HG03060 (cell line): ENCODE data around the gene ANKRD9.
"Not testable (repeated sequence)": the region's sequence is repeated elsewhere in the genome, so short reads cannot be mapped to it uniquely, and the experiment has no call there.

ENCODE experiments used
- ATAC-seq: cut with Tn5 transposase; IDR thresholded peaks from one replicate; pipeline ENCODE4 v1.9.1; 2021; ENCODE audit warnings: low read depth, moderate number of reproducible peaks; ENCODE audit not compliant: unreplicated experiment

ANKRD9 gene, protein sequence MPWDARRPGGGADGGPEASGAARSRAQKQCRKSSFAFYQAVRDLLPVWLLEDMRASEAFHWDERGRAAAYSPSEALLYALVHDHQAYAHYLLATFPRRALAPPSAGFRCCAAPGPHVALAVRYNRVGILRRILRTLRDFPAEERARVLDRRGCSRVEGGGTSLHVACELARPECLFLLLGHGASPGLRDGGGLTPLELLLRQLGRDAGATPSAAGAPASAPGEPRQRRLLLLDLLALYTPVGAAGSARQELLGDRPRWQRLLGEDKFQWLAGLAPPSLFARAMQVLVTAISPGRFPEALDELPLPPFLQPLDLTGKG

DNA sequence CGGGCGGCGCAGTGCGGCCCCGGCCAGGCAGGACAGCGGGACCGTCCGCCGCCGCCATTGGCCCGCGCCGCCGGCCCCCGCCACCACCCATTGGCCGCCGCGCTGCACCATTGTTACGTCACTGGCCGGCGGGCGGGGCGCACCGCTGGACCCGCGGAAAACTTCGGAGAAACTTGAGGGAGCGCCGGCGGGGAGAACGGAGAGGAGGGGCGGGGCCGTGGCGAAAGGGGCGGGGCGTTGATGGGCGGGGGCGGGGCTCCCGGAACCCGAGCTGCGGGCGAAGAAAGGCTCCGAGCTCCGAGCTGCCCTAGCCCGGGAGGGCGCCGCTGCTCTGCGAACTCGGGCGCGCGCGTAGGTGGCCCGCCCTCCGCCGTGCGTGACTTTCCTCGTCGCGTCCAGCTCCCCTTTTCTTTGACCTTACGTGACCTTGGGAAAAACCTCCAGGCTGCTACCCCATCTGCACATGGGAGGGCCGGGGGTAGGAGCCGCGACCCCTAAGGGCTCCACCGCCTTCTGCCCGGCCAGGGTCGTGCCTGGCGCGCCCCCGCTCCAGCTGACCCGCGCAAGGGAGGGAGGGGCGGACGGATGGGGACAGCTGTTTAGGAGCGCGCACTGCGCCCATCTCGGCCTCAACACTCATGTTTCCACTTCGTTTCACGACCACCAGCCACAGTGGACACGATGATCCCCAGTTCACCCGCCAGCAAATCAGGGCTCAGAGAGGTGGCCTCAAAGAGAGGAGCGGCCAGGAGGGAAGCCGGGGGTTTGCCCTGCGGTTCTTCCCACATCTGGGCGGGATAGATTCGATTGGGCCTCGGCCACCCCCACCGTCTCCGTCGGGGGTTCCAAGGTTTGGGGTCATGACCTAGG is at the start of gene ANKRD9:
ANKRD9 (minus strand) TSS at position 31 of the 870 bp plus-strand sequence. CDS start 1,887 bp downstream, outside the sequence.
- ATAC-seq = peak; percentile 49

GRCh38 chr14:102558556-102558955 is 49.0 kb upstream of the ANKRD9 start:
- ATAC-seq = no peak

DNA sequence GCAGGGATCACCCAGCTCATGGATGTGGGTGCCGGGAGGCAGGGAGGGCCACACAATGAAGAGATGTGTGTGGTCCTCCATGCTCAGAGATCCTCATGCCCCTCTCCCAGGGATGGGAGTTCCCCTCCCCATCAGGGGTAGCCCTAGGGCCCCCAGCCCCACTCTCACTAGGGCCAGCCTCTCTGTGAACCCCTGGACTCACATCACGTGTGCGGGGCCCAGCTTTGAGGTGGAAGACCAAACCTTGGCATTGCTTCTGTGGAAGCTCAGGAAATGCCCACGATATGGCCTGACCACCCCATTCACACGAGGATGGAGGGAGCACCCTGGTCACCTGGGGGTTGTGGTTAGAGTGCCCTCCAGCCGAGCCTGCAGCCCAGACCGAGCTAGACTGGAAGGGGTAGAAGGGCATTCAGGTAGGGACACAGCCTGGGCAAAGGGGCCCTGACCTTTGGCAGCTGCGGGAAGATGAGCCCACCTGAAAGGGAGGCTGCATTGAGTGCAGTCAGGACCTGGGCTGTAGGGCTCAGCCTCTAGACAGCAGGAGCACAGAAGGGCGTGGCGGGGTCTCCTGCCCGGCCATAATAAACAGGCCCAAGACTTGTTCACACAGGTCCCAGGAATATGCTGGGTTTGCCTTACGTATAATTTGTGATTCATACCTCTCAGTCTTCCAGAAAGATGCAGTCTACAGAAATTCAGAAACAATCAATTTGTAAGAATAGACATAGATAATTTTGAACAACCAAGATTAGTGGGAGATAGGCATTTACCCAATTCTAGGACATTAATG is 48.1 kb upstream of the ANKRD9 start:
- ATAC-seq = no peak

GRCh38 chr14:102556098-102556677 is 46.6 kb upstream of the ANKRD9 start:
- ATAC-seq = no peak

GRCh38 chr14:102554821-102555819 is 45.5 kb upstream of the ANKRD9 start:
- ATAC-seq = no peak

DNA sequence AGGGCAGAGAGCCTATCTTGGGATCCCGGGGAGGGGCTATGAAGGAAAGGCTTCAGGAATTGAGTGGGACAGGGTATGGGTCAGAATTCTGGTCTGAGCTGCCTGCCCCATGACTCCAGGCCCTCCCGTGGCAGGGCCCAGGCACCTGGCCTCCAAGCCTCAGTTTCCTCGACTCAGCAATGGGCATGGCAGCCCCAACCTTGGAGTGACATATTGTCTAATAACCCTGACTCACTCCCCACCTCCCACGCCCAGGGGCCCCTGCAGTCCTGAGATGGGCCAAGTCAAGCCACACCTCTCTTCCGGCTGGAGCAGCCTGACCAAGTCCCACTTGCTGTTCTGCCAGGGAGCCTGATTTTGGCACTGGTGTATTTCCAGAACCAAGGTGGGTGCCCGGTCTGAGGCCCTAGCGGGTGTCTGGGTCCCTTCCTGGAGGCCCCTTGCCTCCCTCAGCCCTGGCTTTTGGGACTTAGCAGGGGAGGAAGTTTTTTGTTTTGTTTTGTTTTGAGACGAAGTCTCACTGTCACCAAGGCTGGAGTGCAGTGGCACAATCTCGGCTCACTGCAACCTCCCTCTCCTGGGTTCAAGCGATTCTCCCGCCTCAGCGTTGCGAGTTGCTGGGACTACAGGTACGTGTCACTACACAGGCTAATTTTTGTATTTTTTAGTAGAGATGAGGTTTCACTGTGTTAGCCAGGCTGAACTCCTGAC is 42.6 kb upstream of the ANKRD9 start:
- ATAC-seq = no peak

GRCh38 chr14:102550927-102551401 is 41.4 kb upstream of the ANKRD9 start:
- ATAC-seq = not testable (repeated sequence)

- no peak for ATAC-seq
Observed at GRCh38 chr14:102548616-102549240, 39.2 kb upstream of the ANKRD9 start.

DNA sequence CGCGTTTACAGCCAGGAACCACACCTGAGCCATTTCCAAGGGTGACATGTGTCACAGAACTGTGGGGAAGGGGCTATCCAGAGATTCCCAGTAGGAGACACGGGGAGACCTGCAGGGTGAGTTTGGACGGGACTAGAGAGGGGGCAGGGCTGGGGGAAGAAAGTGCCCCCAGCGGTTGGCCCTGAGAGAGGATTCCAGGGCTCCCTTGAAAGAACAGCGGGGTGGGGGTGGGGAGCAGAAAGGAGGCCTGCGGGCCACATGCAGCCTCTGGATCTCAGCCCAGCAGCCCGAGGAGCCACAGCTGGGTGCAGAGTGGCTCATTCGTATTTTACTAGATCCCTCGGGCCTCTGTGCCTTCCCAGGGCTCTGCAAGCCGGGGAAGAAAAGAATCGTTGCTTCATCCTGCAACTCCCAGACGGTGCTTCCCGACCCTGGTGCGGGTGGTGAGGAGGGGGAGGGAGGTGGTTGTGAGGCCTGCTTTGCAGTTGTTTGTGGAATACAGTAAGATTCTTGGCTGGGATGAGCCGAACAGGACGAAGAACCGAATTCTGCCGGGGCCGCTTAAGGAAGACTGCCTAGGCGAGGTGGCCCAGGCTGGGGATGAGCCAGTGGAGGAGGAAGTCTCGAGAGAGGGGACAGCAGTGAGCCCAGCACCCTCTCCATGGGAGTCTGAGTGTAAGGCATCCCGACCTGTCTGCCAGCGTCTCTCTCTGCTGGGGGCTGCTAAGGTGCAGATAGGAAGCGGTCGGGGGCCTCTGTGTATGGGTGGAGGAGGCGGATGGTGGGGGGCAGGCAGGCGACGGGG is 36.1 kb upstream of the ANKRD9 start:
- no peak for ATAC-seq

GRCh38 chr14:102544747-102545460 is 35.3 kb upstream of the ANKRD9 start:
- no peak for ATAC-seq

GRCh38 chr14:102544046-102544746 is 34.6 kb upstream of the ANKRD9 start:
- no peak for ATAC-seq

DNA sequence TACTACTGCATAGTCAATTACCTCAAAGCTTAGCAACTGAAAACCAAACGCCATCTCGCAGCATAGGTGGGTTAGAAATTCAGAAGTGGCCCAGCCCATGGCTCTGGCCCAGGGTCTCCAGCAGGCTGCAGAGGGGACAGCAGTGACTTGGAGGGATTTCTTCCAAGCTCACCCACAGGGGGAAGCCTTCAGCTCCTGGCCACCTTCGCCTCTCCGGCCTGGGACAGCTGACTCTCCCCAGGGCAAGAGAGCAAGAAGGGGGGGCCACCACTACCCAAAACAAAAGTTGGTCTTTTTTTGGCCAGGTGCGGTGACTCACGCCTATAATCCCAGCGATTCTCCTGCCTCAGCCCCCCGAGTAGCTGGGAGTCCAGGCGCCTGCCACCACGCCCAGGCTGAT is 32.2 kb upstream of the ANKRD9 start:
- ATAC-seq = no peak

GRCh38 chr14:102541029-102541491 is 31.5 kb upstream of the ANKRD9 start:
- ATAC-seq = not testable (repeated sequence)

GRCh38 chr14:102540315-102541028 is 30.9 kb upstream of the ANKRD9 start:
- no peak for ATAC-seq
